Ovary (tissue), 9 donors: ENCODE data around the gene ATP6V1A. TPM values are rescaled to one million over a fixed set of nuclear protein-coding genes. Genes with fewer than 3 reads are reported as not detected.

Experiments used
- DNase-seq, 5 donors: peaks; one replicate each; pipeline ENCODE4 v3.0.0-alpha.2; 2019 to 2020
- H3K27ac ChIP-seq, 2 donors: fragments of 200-600 bp; one replicate each; pipeline versions ENCODE4 v1.5.1 to v1.8.0; 2019 to 2022
- H3K27me3 ChIP-seq: fragments of 200-600 bp; one replicate; pipeline ENCODE4 v1.8.0; 2022
- H3K36me3 ChIP-seq: fragments of 200-600 bp; sonication (generic); one replicate; pipeline ENCODE4 v1.5.1; 2019
- H3K4me1 ChIP-seq: one replicate; pipeline ENCODE4 v1.8.1; 2013; ENCODE audit warnings: mild to moderate bottlenecking, moderate library complexity; ENCODE audit not compliant: insufficient read depth
- H3K4me3 ChIP-seq: fragments of 200-600 bp; sonication (generic); one replicate; pipeline ENCODE4 v1.5.1; 2017
- H3K9me3 ChIP-seq, 2 donors: fragments of 200-600 bp in 1 of 2; sonication (generic) in 1 of 2; one replicate each; pipeline versions ENCODE4 v1.5.1 to v1.8.1; 2013 to 2019; ENCODE audit warnings: mild to moderate bottlenecking in 1 of 2, moderate library complexity in 1 of 2
- CTCF ChIP-seq, 3 donors: fragments of 450-650 bp in 2 of 3; fragments of 200-600 bp in 1 of 3; IDR thresholded peaks; one replicate each; pipeline versions ENCODE4 v1.5.1 to v1.8.0; 2016 to 2022; ENCODE audit warnings: antibody characterized with exemption in 3 of 3, mild to moderate bottlenecking in 1 of 3
- EP300 ChIP-seq: sonication (generic); formaldehyde crosslinking; IDR thresholded peaks from one replicate; pipeline ENCODE4 v1.6.1; 2017; ENCODE audit warnings: antibody characterized with exemption
- POLR2A ChIP-seq: fragments of 450-650 bp; IDR thresholded peaks from one replicate; pipeline ENCODE4 v1.6.1; 2017; ENCODE audit warnings: antibody characterized with exemption, mild to moderate bottlenecking, moderate library complexity
- WGBS, 3 donors: extraction: QIAGEN DNeasy Blood & Tissue Kit in 1 of 3; methylation state at CpG; one replicate each; pipeline versions ENCODE4 v1.1.5 to v1.1.7; 2013 to 2017; 5-methylcytosine and 5-hydroxymethylcytosine counted together
- intact Hi-C, 4 donors: fragments of 100-400 bp; cut with DNase I; formaldehyde crosslinking; loops; one replicate each; pipeline versions ENCODE4 v1.11.0 to v1.15.1; 2022 to 2023
- polyA plus RNA-seq, 2 donors: library from polyadenylated mRNA; stranded (reverse); fragments of 200-250 nt in 1 of 2; fragments of 350-450 nt in 1 of 2; fragmentation: Illumina TruSeq in 1 of 2; extraction: RNeasy Lipid Tissue Mini Kit (QIAGEN cat#74804) in 1 of 2; gene quantifications; one replicate each; pipeline ENCODE4 v1.2.3, GENCODE V29; 2013 to 2014
- total RNA-seq, 7 donors: library from RNA; depleted of rRNA in 2 of 7; stranded (reverse); fragments of >200 nt in 2 of 7; fragmentation: NEBNext Ultra II Directional in 3 of 7; extraction: Animal tissue kit (Norgen Biotek cat#: 25700) in 3 of 7; gene quantifications; one replicate each; pipeline versions ENCODE4 v1.1.0 to v1.2.4, GENCODE V29; 2016 to 2023
- donor health status: DM: no; HTN: no; CAD: no; lungs with moderate emphysema.
- donor health status: DM: no; HTN: no; CAD: no.
- donor health status: Bipolar disorder and iron deficiency.
- donor health status: DM: yes; HTN: yes; CAD: no.
- donor health status: DM: no; HTN: no; CAD: no.
- donor health status: DM: yes; HTN: yes; CAD: no.

Gene ATP6V1A
- total and polyA plus RNA-seq, 9 donors = 9.3 to 55.3 (median 38.3) TPM

- Histone ChIP-seq H3K4me1 (peaks cover 6% of the 10 kb centered on the region), H3K4me3 (peak overlapping the region; percentile 91), H3K9me3 (no peaks in the 10 kb centered on the region), H3K27ac (peak overlapping the region; percentile 80 to 99), H3K36me3 (no peaks in the 10 kb centered on the region), H3K27me3 (no peaks in the 10 kb centered on the region)
- intact Hi-C loops = loop anchor here in 1 of 4 donors (2.0 to 5.0 kb wide), 3 partner anchors 51 to 1400 kb away; partner anchors contain the start of genes ATG3, SLC35A5, USF3 and ZBTB20
- DNase-seq = no peak
- 1% methylated on average over 18 of the region's 18 CpGs for WGBS, 3 donors
- no peak for TF ChIP-seq POLR2A
Observed at GRCh38 chr3:113747283-113748046, 630 bp downstream of the ATP6V1A start.

GRCh38 chr3:113751141-113751540 lies 4.3 kb downstream of the ATP6V1A start:
- TF ChIP-seq EP300 = no peak
- TF ChIP-seq CTCF (IDR thresholded peaks at IDR 0.05) = no peak
- no peak for TF ChIP-seq POLR2A
- no peaks in the 10 kb centered on the region for H3K9me3 ChIP-seq
- H3K27ac ChIP-seq = no peak overlapping the region
- intact Hi-C loops = loop anchor here in 1 of 4 donors (5.0 kb wide), 1 partner anchor 1416 kb away; no protein-coding TSS in a partner anchor
- no peak overlapping the region for H3K4me3 ChIP-seq
- H3K4me1 ChIP-seq = peaks cover 2% of the 10 kb centered on the region
- H3K36me3 ChIP-seq = no peaks in the 10 kb centered on the region
- no peaks in the 10 kb centered on the region for H3K27me3 ChIP-seq
- no peak for DNase-seq

GRCh38 chr3:113753376-113753985 lies 6.6 kb downstream of the ATP6V1A start:
- H3K9me3 ChIP-seq = no peaks in the 10 kb centered on the region
- intact Hi-C loops = loop anchor here in 1 of 4 donors (5.0 kb wide), 1 partner anchor 1414 kb away; no protein-coding TSS in a partner anchor
- WGBS, 3 donors = 68 to 73% (median 73%) methylated on average over 4 of the region's 4 CpGs
- H3K4me3 ChIP-seq = no peak overlapping the region
- no peaks in the 10 kb centered on the region for H3K27me3 ChIP-seq
- H3K36me3 ChIP-seq = no peaks in the 10 kb centered on the region
- H3K4me1 ChIP-seq = peaks cover 2% of the 10 kb centered on the region
- no peak for TF ChIP-seq POLR2A
- TF ChIP-seq EP300 = no peak
- no peak for TF ChIP-seq CTCF (IDR thresholded peaks at IDR 0.05)
- no peak for DNase-seq
- H3K27ac ChIP-seq = no peak overlapping the region

GRCh38 chr3:113754494-113755159 lies 7.8 kb downstream of the ATP6V1A start:
- Histone ChIP-seq H3K27ac (no peak overlapping the region), H3K27me3 (no peaks in the 10 kb centered on the region), H3K4me1 (no peaks in the 10 kb centered on the region), H3K4me3 (no peak overlapping the region), H3K9me3 (no peaks in the 10 kb centered on the region), H3K36me3 (no peaks in the 10 kb centered on the region)
- no peak for DNase-seq
- intact Hi-C loops = loop anchor here in 1 of 4 donors (5.0 kb wide), 1 partner anchor 1413 kb away; no protein-coding TSS in a partner anchor
- TF ChIP-seq EP300 (no peak), CTCF (IDR thresholded peaks at IDR 0.05) (no peak), POLR2A (no peak)
- 80 to 86% (median 81%) methylated on average over 5 of the region's 5 CpGs for WGBS, 3 donors
